ENCODE measurements around the gene VPS26C. TPM values are rescaled to one million over a fixed set of nuclear protein-coding genes. Genes with fewer than 3 reads are reported as not detected.

The VPS26C gene
- total RNA-seq, 1 donor = 63.0 TPM

- TF ChIP-seq, protein P1, sequence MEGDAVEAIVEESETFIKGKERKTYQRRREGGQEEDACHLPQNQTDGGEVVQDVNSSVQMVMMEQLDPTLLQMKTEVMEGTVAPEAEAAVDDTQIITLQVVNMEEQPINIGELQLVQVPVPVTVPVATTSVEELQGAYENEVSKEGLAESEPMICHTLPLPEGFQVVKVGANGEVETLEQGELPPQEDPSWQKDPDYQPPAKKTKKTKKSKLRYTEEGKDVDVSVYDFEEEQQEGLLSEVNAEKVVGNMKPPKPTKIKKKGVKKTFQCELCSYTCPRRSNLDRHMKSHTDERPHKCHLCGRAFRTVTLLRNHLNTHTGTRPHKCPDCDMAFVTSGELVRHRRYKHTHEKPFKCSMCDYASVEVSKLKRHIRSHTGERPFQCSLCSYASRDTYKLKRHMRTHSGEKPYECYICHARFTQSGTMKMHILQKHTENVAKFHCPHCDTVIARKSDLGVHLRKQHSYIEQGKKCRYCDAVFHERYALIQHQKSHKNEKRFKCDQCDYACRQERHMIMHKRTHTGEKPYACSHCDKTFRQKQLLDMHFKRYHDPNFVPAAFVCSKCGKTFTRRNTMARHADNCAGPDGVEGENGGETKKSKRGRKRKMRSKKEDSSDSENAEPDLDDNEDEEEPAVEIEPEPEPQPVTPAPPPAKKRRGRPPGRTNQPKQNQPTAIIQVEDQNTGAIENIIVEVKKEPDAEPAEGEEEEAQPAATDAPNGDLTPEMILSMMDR (IDR thresholded peaks at IDR 0.05; ENCODE audit: insufficient read depth, low read depth, low read length) = no peak
- no peak overlapping the region for H3K4me3 ChIP-seq (ENCODE audit: low read depth, low read length)
- no peak for DNase-seq (ENCODE audit: low read depth)
Observed at GRCh38 chr21:37206496-37206895, 60.6 kb downstream of the VPS26C start.

DNA sequence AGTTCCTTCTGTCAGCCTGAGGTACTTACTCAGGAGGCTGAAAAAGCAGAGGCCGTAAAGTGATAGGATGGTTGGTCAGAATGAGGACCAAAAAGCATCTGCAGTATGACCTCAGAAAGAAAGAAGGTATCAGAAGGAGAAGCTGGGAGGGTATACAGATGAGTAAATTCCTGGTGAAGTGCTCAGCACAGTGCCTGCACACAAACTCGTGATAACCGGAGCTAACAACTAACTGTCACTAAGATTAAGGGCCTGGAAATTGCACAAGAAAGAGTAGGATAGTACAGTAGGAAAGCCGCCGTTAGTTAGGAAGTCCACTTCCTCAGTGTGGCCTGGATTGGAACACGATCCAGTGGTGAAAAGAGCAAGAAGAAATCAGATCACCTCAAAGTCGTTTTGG lies 62.6 kb downstream of the VPS26C start:
- TF ChIP-seq, protein P1 (IDR thresholded peaks at IDR 0.05; ENCODE audit: insufficient read depth, low read depth, low read length) = no peak
- no peak overlapping the region for H3K4me3 ChIP-seq (ENCODE audit: low read depth, low read length)
- DNase-seq (ENCODE audit: low read depth) = peak; percentile 74

DNA sequence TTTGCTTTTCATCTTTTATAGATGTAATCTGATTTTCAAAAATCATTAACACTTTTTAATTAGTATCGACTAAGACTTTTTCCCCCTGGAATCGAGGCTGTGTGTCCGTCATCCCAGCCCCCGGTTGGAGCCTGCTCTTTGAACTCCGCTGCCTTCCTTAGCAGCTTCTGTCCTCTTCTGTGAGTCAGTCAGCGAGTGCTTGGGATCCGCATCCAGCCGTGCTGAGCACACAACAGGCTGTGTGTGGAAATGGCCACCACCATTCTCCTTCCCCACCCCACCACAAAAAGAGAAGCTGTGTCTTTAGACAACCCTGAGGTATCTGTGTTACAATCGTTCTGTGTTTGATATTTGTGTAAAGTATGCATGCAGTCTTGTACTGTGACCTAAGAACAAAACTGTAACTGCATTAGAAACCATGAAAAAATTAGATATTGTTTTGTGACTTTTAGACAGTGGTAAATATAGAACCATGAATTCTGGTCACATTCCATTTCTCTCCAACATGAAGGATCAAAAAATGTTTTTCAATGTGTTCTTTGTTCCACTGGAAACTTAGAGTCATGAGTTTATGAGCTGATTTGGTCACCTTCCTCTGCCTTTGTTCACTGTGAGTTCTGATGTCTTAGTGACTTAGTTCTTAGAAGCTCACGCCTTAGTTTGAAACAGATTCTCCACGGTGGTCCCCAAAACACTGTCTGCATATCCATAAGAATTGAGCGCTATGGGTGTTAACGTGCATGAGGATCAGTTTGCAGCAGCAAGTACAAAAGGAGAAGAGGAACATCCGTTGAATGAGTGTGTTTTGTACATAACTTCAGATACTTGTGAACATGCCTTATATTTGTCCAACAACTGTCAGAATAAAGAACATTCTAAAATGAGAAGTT lies 64.7 kb downstream of the VPS26C start:
- H3K4me3 ChIP-seq (ENCODE audit: low read depth, low read length) = no peak overlapping the region
- TF ChIP-seq, protein P1 (IDR thresholded peaks at IDR 0.05; ENCODE audit: insufficient read depth, low read depth, low read length) = no peak
- no peak for DNase-seq (ENCODE audit: low read depth)

DNA sequence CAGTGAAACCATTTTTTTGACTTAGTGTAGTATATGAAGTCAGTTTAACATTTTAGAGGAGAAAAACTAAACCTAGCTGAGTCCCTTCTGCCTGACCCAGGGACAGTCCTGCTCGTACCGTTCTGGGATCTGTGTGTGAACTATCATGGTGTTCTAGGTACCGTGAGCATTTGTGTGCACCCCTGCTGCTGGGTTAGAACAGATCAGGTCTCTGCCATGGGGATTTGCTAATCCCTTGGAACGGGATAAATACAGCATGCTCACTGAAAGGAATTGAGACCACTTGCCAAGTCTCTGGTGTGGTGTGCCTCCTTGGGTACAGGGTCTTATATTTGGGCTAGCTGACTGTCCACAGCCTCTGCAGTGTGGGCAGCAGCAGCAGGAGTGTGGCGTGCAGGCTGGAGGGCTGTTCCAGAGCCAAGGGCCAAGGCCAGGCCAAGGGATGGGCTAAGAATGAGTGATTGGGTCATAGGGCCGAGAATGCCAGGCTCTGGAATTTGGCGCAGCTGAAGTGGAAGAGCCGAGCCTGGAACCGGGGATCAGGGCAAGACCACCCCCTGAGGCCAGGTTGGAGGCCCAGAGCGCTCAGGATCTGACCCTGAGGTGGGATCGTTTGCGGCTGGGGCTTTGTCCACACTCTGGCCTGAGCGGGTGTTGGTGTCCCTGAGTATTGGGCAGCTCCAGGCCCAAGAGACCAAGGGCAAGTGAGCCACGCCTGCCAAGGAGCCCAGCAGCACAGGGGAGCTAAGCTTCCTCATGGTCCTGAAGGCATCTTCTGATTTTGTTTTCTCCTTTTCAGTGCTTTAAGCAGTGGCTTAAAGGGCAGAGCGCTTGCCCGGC lies 66.3 kb downstream of the VPS26C start:
- DNase-seq (ENCODE audit: low read depth) = no peak
- TF ChIP-seq, protein P1 (IDR thresholded peaks at IDR 0.05; ENCODE audit: insufficient read depth, low read depth, low read length) = no peak
- no peak overlapping the region for H3K4me3 ChIP-seq (ENCODE audit: low read depth, low read length)

GRCh38 chr21:37199057-37199924 lies 67.8 kb downstream of the VPS26C start:
- H3K4me3 ChIP-seq (ENCODE audit: low read depth, low read length) = no peak overlapping the region
- peak; percentile 29 for DNase-seq (ENCODE audit: low read depth)
- TF ChIP-seq, protein P1 (IDR thresholded peaks at IDR 0.05; ENCODE audit: insufficient read depth, low read depth, low read length) = no peak

DNA sequence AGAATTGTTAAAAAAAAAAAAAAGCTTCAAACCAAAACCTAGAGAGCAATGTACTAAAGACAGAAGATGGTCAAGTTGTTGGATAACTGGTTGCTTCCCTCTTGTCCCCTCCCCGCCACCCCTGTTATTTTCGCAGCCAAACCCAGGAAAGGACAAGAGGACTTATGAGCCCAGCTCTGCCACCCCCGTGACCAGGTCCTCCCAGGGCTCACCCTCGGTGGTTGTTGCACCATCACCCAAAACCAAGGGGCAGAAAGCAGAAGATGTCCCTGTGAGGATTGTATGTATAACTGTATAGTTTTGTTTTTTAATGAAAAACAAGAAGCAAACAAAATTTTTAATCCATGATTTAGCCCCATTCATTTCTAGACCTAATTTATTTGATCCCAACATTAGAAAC lies 69.4 kb downstream of the VPS26C start:
- no peak for DNase-seq (ENCODE audit: low read depth)
- TF ChIP-seq, protein P1 (IDR thresholded peaks at IDR 0.05; ENCODE audit: insufficient read depth, low read depth, low read length) = no peak
- no peak overlapping the region for H3K4me3 ChIP-seq (ENCODE audit: low read depth, low read length)
